HS-27A (cell line): ENCODE results near the gene TRIM5.
"Not testable (repeated sequence)": the region's sequence is repeated elsewhere in the genome, so short reads cannot be mapped to it uniquely, and the experiment has no call there.

Source experiments
- DNase-seq: peaks from one replicate; pipeline ENCODE4 v3.0.0-alpha.2; 2012; ENCODE audit warnings: low read depth, missing footprints

TRIM5 gene, protein sequence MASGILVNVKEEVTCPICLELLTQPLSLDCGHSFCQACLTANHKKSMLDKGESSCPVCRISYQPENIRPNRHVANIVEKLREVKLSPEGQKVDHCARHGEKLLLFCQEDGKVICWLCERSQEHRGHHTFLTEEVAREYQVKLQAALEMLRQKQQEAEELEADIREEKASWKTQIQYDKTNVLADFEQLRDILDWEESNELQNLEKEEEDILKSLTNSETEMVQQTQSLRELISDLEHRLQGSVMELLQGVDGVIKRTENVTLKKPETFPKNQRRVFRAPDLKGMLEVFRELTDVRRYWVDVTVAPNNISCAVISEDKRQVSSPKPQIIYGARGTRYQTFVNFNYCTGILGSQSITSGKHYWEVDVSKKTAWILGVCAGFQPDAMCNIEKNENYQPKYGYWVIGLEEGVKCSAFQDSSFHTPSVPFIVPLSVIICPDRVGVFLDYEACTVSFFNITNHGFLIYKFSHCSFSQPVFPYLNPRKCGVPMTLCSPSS

DNA sequence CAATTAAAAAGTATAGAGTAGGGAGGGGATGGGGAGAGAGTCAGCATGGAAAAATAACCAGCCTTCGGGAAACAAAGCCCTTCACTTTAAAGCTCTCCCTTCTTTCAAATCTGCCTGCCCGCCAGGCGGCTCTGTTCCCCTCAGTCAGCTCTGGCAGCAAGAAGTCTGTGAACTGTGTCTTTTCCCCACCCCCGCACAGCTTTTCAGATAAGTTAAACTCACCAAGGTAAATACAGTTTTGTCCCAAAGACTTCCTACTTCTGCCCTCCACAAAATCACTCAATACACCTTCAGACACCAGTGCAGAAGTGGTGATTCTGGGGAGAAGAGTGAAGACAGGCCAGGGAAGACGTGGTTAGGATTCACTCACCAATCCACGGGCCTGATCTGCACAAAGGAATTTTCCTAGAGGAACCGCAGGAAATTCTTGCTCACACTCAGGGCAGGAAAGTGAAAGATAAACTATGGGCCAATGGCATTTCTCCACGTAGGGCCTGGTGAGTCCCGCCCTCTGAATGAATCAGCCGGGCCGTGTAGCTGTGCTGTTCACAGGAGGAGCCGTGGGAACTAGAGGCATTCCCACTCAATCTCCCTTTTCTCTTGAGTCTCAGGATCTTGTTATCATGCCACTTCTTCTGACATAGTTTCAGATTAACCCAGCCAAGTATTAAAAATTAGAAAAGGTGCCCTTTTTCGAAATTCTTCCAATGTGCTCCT, at the start of gene TRIM5:
TRIM5 (minus strand) TSS at position 429 of the 717 bp plus-strand sequence. CDS start 4,897 bp downstream, outside the sequence.
- DNase-seq: peak; percentile 91

DNA sequence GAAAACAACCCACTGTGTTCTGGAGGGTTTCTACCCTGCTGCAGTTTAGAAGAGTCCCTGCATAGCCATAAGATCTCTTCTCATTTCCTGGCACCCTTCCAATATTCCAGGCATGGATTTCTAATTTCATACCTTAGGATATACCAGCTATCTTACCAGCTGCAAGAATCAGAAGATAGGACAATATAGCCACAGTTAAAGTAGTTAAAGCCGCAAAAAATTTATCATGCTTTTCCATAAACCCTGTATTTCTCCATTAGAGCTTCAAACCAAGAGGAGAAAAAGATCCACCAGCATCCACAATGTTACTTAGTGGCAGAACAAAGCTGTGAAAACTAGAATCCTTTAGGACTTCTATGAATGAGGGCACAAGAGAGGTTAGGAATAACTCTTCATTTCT, 42.8 kb upstream of the TRIM5 start:
- DNase-seq: no peak

DNA sequence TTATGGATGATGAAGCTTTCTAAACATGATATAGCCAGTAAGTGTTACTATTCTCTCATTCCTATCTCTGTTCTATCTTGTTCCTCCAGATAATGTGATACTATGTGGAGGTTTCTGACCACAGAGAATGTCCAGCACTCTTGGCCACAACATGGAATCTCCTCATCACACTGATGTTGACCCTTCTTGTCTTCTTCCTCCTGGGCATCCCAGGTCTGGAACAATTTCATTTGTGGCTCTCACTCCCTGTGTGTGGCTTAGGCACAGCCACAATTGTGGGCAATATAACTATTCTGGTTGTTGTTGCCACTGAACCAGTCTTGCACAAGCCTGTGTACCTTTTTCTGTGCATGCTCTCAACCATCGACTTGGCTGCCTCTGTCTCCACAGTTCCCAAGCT, 41.5 kb upstream of the TRIM5 start:
- DNase-seq: no peak

DNA sequence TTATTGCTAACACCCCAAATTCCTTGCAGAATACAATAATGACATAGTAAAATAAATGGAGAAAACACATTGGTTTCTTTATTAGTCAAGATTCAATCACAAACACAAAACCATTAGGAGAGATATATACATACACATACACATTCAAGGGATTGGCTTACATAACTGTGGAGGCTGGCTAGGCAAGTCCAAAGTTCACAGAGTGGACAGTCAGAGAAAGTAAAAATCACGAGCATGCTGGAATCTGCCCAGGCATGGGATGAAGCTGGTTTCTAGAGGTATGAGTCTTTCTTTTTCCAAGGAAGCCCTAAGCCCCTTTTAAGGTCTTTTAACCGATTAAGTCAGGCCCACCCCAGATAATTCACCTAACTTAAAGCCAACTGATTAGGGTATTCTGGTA, 37.7 kb upstream of the TRIM5 start:
- DNase-seq: no peak

DNA sequence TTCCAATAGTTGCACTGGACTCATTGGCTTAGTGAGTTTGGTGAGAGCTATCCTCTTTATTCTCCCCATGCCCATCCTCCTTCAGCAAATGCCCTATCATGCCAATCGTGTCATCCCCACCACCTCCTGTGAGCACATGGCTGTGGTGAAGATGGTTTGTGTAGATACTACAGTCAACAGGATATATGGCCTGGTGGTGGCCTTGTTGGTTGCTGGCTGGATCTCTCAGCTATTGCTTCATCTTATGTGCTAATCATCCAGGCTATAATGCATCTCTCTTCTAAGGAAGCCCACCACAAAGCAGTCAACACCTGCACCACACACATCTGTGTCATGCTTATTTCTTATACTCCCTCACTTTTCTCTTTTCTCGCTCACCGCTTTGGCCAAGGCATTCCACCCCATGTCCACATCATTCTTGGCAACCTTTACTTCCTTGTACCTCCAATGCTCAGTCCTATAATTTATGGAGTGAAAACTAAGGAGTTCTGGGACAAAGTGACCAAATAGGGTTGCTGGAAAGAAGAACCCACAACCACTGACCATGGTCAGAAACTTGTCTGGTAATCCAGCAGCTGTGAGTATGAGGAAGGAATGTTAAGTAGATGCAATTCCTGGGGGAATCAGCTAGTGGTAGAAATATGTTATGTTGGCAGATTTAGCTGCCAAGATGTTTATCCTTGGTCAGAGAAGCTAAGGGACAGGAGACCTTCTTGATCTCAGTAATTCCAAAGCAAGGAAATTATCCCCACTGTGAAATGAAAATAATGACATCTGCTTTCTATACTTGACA, 35.0 kb upstream of the TRIM5 start:
- DNase-seq: no peak

DNA sequence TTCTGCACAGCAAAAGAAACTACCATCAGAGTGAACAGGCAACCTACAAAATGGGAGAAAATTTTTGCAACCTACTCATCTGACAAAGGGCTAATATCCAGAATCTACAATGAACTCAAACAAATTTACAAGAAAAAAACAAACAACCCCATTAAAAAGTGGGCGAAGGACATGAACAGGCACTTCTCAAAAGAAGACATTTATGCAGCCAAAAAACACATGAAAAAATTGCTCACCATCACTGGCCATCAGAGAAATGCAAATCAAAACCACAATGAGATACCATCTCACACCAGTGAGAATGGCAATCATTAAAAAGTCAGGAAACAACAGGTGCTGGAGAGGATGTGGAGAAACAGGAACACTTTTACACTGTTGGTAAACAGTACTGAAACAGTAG, 31.6 kb upstream of the TRIM5 start:
- DNase-seq: not testable (repeated sequence)

DNA sequence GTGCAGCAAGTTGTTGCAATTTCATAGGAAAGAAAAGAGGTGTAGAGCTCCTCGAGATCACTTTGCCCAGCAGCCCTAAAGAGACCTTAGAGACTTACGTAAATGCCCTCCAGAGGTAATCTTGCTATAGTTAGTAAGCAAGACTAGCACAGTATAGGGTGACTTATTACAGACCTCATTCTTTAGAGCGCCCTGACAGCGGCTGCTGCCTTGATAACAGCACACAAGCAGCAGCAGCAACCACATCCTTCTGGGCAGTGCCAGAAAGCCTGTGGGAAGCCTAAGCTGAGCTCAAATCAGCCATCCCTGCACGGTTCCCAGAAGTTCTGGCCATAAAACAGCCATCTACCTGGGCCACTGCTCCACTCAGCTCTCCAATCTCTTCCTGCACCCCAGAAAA, 28.8 kb upstream of the TRIM5 start:
- no peak for DNase-seq

DNA sequence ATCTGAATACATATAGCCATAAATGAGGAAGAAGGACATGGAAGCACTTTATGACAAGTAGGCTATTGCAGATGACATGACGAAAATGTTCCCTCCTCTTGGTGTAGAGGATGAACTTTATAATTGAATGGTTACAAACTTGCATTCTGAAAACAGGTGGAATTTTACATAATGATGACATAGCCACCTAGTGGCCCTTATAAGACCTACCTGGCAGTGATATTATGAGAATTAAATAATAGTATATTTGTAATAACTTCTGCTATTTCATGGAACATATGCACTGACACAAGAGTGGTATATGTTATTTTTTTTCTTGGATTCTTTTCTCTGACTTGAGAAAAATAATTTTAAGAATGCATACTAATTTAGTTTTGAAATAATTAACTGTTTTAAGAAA, 27.6 kb upstream of the TRIM5 start:
- DNase-seq: no peak

DNA sequence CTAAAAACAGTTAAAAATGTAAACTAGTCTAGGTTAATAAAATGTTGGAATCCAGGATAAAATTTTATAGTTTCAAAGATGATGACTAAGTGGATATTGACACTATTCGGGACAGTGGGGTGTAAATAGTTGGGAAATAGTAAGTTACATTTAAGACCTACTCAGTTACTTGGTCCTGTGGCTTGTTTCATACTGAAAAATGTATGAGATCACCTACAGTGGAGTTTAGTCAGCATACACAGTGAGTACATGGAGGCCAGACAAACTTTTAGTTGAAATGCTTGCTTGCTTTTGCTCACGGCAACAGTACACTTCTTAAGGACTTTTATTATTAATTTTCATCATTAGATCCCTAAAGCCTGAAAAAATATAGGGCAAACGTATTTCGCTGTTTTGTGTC, 20.8 kb upstream of the TRIM5 start:
- no peak for DNase-seq

DNA sequence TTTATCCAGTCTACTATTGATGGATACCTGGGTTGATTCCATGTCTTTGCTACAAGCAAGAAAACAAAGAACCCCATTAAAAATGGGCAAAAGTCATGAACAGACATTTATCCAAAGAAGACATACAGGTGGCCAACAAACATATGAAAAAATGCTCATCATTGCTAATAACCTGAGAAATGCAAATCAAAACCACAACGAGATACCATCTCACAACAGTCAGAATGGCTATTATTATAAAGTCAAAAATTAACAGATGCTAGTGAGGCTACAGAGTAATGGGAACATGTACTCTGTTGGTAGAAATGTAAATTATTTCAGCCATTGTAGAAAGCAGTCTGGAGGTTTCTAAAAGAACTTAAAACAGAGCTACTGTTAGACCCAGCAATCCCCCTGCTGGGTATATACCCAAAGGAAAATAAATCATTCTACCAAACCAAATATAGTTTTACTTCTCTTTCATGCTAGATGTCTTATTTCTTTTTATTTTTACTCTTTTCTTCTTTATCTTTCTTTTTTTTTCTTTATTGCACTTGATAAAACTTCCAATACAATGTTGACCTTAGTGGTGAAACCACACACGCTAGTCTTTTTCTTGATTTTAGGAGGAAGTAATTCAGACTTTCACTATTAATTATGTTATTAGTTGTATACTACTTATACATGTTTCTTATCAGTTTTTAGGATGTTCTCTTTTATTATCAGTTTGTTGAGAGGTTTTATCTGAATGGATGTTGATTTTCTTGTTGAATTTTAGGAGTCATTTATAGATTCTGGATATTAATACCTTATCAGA, 19.1 kb upstream of the TRIM5 start:
- DNase-seq: no peak

DNA sequence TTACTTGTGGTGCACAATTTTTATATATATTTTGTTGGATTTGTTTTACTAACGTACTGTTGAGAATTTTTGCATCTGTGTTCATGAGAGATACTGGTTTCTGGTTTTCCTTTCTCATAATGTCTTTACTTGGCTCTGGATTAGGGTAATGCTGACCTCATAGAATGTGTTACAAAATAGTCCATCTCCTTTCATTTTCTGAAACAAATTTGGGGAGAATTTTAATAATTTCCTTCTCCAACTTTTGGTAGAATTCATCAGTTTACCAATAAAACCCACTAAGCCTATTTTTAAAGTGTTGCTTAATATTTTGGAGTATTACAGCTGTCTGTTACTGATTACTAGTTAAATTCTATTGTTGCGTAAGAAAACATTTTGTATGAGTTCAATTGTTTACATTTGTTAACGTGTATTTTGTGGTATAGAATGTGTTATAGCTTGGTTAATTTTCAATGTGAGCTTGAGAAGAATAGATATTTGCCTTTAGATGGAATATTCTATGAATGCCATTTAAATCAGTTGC, 16.2 kb upstream of the TRIM5 start:
- no peak for DNase-seq

DNA sequence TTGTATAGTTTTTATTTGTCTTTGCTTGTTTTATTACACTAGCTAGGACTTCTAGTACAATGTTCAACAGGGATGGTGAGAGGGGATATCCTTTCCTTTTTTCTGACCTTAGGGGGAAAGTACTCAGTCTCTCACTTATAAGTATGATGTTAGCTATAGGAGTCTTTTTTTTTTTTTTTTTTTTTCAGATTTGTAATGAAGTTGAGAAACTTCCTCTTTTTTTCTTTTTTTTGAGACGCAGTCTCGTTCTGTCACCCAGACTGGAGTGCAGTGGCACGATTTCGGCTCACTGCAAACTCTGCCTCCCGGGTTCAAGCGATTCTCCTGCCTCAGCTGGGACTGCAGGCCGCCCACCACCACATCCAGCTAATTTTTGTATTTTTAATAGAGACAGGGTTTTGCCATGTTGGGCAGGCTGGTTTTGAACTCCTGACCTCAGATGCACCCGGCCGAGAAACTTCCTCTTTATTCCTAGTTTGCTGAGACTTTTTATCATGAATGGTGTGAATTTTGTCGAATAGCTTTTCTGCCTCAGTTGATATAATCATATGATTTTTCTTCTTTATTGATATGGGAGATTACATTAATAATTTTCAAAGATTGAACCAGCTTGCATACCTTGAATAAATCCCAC, 15.7 kb upstream of the TRIM5 start:
- no peak for DNase-seq

DNA sequence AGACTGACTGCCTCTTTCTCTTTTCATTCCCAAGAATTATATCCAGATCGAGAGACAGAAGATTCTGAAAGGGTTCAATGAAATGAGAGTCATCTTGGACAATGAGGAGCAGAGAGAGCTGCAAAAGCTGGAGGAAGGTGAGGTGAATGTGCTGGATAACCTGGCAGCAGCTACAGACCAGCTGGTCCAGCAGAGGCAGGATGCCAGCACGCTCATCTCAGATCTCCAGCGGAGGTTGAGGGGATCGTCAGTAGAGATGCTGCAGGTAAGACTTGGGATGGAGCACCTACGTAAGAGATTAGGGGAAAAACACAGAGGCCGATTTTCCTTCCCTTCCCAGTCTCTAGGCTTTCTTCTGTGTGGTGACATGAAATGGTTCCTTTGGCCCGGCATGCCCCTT, 13.4 kb upstream of the TRIM5 start:
- DNase-seq: no peak

DNA sequence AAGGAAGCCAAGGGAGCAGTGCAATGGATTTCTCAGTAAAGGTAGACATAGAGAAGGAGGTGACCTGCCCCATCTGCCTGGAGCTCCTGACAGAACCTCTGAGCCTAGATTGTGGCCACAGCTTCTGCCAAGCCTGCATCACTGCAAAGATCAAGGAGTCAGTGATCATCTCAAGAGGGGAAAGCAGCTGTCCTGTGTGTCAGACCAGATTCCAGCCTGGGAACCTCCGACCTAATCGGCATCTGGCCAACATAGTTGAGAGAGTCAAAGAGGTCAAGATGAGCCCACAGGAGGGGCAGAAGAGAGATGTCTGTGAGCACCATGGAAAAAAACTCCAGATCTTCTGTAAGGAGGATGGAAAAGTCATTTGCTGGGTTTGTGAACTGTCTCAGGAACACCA, 11.3 kb upstream of the TRIM5 start:
- DNase-seq: no peak

DNA sequence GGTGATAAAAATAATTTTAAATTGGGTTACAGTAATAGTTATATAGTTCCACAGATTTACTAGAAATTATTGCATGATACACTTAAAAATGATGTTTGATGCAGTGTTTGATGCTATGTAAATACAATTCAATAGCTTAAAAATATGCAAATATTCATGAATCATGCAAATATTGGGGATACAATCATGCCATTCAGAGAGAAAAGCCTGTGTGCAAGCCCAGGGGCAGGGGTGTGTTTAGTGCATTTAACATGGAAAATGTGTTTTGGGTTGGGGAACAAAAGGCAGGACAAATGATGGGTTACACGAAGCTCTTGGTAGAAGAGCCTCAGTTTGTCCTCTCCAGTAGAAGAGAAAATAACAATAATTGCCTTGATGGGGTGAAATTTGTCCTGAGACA, 10.7 kb upstream of the TRIM5 start:
- DNase-seq: no peak

DNA sequence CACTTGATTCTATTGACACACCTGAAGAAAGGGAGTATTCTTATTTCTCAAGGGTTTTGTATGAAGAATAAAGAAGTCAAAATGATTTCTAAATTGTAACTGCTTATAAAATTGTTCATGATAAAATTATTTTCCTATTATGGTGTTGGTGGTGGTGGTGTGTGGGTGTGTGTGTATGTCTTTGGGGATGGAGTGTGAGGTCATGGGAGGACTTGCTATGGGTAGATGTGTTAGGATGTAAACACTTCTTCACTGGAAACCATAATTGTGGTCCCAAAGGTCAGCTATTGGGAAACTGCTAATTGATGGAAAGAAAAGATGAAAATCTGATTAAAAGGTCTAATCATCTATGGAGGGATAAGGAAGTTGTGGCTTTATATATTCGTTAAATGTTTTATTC, 9.8 kb upstream of the TRIM5 start:
- DNase-seq: no peak

DNA sequence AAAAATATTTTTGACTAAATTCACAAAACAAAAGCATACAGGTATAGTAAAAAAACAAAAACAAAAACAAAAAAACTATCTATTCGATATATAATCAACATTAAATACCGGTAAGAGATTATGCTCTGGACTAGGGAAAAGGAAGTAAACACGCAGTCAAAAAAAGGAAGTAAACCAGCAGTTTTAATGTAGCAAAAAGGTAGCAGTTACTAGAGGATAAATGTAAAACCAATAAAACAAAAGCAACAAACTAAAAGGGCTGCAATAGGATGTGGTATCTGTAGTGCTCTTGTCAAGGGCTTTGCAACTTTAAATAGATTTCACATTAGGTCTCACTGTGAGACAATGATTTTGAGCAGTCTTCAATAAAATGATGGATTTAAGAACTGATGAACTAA, 7.1 kb upstream of the TRIM5 start:
- DNase-seq: no peak

DNA sequence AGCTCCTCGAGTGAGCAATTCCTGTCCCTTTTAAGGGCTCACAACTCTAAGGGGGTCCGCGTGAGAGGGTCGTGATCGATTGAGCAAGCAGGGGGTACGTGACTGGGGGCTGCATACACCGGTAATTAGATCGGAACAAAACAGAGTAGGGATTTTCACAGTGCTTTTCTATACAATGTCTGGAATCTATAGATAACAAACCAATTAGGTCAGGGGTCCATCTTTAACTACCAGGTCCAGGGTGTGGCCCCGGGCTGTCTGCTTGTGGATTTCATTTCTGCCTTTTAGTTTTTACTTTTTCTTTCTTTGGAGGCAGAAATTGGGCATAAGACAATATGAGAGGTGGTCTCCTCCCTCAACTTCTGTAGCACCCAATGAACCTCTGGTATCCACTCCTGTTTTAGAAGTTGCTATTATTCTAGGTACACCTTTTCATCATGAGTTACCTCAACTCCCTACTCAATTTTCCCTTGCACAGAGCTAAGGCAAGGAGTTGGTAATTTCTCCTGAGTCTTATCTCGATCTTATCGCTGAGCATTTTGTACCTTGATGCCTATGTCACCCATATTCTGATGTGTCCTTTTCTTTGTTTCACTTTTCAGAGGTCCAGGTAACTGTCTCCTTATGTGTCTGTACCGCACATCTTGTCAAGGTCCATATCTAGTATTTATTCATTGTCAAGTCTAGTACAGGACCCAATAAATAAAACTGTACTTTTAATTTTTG, 6.5 kb upstream of the TRIM5 start:
- DNase-seq: not testable (repeated sequence)

DNA sequence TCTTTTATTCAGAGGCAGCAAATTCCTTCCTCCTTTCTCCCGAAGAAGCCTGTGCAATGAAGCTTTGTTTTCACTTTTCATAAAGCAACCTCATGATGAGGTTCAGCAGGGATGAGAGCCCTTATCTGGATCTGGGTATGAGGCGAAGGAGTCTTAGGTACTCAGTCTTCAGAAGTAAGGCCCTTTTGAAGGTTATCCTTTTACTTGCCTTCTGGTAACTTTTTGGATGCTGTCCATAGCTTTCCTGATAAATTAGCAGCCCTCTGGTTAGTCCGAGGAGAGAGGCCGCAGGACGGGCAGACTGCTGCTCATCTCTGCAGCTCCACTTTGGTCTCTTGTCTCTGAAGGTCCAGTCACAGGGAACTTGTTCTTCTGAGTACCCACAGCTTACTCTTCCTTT, 5.9 kb upstream of the TRIM5 start:
- DNase-seq: no peak

DNA sequence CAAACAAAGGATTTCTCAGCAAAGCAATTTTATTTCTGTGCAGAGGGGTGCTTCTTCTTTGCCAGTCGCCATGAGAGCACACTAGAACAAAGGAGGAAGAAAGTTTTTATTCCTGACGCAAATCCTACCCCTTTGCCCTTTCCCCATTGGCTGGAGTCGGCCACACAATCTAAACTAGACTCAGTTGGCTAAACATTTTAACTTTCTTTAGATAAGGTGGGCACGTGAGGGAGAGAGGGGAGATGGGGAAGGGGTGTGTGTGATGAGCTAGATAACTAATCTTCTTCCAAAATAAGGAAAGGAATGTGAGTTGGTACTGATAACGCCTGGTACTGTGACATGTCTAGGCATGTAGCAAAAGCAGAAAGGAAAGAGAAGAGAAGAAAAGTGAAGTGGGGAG, 5.3 kb upstream of the TRIM5 start:
- no peak for DNase-seq
